Measurements from ENCODE around the gene CRYGA. TPM values are rescaled to one million over a fixed set of nuclear protein-coding genes. Genes with fewer than 3 reads are reported as not detected.
"Not testable (repeated sequence)": the region's sequence is repeated elsewhere in the genome, so short reads cannot be mapped to it uniquely, and the experiment has no call there.

CRYGA gene
- total RNA-seq, 1 donor from 2014 or later = not detected

DNA sequence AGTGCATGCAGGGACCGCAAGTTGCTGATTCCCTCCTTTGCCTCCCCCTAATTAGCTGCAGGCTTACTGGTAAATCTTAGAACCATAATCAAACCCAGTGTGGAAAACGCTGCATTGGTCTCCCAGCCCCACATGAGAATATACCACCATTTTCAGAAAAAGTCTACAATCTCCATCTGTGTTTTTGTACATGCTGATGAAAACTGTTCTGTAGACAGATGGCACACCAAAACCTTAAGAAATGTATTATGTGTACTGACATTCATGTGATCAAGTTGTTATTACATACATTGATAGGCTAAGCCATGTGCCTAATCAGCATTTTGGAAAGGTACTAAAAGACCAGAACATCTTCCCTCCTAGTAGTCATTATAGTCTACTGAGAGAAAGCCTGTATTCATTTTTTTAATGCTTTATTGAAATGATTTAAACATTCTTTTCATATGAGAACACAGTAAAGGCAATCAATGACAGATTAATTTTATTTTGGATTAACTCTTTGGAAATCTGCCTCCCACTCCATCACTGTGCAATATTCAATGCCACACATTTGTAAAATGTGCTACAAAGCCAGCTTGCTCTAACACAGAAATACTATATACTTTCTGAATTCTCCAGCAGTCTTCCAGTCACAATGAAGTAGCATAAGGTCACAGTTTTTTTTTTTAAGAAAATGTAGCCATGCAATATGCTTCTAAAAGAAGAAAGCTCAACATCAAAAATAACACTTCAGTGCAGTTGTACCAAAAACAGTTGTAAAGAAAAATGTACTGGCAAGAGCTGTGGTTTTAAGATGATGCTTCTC lies 1.8 kb upstream of the CRYGA start:
- DNase-seq (ENCODE audit: low spot score) = no peak

GRCh38 chr2:208156439-208156838 lies 7.0 kb downstream of the CRYGA start:
- no peak for DNase-seq (ENCODE audit: low spot score)

- DNase-seq (ENCODE audit: low spot score) = no peak
These were observed 10.2 kb downstream of the CRYGA start for GRCh38 chr2:208153156-208153555.

GRCh38 chr2:208150956-208151355 lies 12.4 kb downstream of the CRYGA start:
- DNase-seq (ENCODE audit: low spot score) = no peak

DNA sequence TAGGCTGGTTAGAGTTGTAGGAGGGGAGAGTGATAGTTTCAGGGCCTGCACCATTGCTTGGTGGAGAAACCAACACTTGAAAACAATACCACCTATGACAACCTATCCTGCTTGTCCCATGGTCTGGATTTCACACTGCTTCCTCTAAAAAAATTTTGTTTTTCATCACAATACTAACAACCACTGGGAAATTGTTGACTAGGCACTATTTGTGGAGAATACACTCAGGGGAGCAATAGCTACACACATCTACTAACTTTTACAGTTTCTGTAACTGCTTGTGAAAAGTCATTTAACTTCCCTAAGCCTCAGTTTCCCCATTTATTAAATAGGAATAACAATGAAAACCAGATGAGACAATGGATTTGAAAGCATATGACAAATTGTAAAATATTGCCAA lies 13.3 kb downstream of the CRYGA start:
- no peak for DNase-seq (ENCODE audit: low spot score)

DNA sequence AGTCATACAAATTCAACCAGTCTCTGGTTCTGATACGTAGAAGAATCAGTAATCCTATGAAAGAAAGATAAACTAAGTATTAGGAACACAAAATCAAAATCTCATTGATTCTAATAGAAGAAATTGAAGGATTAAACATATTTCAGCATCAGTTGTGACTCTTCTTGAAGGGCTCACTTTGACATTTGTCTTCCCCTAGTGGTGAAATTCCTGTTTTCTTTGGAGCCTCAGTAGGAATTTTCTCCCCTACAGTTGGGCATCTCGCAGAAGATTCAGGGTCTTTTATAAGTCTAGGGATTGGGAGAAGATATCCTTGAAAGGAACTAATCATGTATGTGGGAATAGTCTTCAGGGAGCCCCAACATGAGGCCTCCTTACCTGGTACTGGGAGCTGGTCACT lies 14.6 kb downstream of the CRYGA start:
- DNase-seq (ENCODE audit: low spot score) = no peak

DNA sequence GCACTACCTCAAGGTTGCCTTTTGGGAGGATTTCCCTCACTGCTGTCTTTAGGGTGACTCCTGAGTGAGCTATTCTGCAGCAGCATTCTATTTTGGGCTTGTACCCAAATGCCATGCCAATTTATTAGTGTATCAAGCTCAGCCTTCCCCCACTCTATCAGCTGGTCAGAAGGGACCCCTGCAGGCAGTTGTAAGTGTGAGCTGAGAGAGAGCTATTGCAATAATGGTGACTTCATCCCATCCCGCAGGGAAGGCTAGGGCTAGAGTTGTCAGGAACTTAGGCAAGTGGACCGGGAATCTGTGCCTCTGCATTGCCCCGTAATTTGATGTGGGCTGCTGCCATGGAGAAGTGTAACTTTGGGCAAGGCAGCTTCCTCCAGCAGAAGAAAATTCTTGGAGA lies 15.6 kb downstream of the CRYGA start:
- DNase-seq (ENCODE audit: low spot score) = no peak

GRCh38 chr2:208147008-208147407 lies 16.4 kb downstream of the CRYGA start:
- DNase-seq (ENCODE audit: low spot score) = no peak

DNA sequence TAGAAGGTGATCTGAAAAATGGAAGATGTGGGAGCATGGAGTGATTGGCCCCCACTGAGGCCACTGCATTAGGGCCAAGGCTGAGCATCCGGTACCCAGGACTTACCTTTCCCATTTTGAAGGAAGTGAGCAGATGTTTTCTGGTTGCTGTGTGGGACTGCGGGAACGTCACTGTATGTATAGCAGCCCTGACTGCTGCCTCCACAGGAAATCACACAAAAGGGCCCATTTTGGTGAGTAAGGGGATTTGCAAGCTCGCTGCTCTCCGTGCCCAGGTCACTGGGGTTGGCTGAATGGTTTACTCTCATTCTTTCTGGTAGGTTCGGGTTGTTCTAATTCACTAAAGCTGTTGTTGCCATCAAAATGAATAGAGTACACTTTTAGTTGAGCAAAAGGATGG lies 17.4 kb downstream of the CRYGA start, which contains the start of gene CRYGB:
TSS of gene CRYGB (minus strand) at position 153 of the 400 bp plus-strand sequence. CDS start at position 115, 38 bp downstream.
- DNase-seq (ENCODE audit: low spot score) = no peak

DNA sequence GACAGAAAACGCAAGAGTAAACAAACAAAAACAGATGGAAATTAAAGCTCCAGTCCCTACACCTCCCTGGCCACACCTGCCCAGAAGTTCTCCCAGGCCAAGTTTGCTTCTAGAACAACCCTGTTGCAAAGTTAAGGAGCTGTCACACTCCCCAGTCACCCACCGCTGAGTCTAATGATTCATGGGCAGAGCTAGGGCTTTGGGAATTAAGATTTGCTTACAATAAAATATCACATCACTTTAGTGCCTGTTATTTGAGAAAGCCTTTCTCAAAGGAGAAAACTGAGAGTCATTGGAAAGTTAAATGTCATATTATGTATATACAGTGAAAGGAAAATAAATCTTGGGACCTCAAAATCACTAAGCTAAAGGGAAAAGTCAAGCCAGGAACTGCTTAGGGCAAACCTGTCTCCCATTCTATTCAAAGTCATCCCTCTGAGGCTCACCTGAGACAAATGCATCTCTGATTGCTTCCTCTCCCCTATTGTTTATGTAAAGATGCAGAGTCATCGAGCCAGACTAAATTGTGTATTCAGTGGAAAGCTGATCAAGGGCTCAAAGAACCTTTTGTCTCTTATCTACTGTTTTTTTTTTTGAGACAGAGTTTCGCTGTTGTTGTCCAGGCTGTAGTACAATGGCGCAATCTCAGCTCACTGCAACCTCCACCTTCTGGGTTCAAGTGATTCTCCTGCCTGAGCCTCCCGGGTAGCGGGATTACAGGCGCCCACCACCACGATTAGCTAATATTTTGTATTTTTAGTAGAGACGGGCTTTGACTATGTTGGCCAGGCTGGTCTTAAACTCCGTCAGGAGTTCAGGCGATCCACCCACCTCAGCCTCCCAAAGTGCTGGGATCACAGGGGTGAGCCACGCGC lies 20.2 kb downstream of the CRYGA start:
- no peak for DNase-seq (ENCODE audit: low spot score)

- DNase-seq (ENCODE audit: low spot score) = no peak
These were observed 21.0 kb downstream of the CRYGA start for GRCh38 chr2:208142240-208142924.

DNA sequence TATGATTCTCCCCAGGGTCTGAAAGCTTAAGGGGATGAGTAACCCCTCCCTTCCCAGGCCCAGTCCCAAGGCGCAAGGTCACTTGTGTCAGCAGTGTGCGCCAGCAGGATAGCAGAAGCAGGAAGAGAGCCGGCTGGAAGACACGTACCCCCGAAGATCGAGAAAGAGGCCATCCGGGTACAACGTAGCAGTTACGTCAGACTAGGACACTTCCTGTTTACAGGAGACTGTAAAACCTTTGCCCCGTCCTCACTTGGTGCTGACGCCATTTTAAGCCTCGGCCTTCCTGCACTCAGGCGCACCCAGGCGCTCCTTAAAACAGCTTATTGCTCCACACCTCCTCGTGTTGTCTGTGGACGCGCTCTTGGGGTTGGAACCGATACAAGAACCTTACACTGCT lies 23.9 kb downstream of the CRYGA start:
- no peak for DNase-seq (ENCODE audit: low spot score)

DNA sequence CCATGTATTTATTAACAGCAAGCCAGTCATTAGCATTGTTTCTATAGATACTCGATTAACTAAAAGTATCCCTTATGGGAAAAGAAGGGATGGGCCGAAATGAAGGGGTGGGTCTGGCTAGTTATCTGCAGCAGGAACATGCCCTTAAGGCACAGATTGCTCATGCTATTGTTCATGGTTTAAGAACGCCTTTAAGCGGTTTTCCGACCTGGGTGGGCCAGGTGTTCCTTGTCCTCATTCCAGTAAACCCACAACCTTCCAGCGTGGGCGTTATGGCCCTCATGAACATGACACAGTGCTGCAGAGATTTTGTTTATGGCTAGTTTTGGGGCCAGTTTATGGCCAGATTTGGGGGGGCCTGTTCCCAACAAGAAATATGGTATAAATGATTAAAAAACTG lies 25.1 kb downstream of the CRYGA start:
- not testable (repeated sequence) for DNase-seq (ENCODE audit: low spot score)

- no peak for DNase-seq (ENCODE audit: low spot score)
These were observed 26.7 kb downstream of the CRYGA start for GRCh38 chr2:208136716-208137094.

- no peak for DNase-seq (ENCODE audit: low spot score)
These were observed 27.3 kb downstream of the CRYGA start for GRCh38 chr2:208135794-208136715.

DNA sequence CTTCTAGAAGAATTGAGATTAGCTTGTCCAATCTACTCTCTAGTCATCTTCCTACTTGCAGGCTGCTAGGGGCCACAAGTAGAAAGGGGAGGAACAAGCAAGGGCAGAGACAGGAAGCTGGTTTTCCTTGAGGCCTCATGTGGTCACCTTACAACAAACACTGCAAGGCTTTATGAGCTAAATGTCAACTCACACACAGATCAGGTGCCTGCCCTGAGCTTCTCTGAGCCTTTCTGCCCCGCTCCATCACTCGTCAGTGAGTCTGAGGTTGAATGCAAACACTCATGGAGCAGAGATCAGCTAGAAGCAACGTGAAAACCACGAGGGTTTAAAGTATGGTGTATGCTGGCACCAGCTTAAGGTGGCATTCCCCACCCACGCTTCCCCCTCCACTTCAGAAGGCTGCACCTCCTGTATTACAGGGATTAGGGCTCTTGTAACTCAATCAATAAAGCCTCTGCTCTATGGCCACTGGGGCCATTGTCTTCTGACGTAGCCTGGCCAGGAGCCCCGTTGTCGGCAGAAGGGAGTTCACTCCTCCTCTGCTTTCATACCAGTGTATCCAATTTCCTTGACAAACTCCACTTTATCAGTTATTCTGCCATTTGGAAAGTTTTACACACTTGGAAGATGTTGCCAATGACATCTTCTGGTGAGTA lies 28.3 kb downstream of the CRYGA start:
- no peak for DNase-seq (ENCODE audit: low spot score)

DNA sequence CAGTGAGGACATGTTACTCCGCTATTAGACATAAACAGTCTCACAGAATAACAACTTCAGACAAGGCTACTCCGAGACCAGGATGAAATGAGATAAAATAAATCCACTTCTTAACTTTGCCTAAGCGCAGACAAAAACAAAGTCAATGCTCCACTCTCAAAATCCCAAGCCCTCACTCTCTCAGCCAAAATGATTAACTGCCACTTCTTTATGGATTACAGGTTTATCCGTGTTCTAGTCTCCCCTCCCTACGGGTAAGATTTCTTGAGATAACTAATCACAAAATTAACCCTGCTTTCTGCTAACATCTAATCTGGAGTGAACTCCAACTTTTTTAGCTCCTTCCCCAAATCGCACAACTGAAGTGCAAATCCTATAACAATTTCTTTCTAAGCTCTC lies 32.7 kb downstream of the CRYGA start:
- DNase-seq (ENCODE audit: low spot score) = no peak

DNA sequence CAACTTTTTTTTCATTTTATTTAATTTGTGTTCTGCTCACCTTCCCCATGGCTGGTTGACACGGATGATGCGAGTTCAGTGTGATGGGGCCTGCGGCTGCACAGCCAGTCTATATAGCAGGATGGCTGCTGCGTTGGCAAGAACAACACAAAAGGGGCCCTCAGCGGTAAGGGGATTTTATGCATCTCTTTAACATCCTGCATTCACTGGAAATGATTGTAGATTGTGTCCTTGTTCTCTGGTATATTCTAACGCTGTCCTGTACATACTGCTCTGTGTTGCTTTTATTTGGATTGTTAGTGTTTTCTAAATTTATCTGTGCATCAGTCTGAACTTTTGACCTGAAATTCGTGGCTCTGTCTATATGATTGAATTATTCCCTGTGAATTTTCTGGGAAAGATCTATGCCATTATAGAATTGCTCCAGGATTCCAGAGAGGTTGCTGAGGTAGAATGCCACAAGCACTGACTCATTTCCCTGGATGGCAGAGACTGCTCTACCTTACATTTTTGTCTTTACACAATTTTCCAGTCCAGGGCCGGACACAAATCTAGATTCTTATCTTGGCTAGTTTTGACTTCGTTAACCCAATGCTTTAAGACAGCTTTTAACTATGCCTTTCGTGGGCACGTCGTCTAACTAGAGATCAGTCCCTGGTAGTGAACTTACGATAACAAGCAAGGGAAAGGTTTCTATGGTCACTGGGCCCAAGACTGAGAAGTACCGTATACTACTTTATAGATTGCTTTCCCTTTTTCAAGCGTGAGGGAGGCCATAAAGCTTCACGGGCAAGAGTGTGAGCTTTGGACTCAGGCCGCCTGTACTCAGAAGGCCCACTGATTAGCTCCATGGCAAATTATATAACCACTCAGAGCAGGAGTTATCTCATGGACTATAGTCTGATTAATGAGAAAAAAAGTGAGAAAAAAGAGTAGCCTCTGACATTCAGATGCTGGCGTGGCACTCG lies 33.4 kb downstream of the CRYGA start, which contains the start of gene CRYGC:
TSS of gene CRYGC (minus strand) at position 85 of the 968 bp plus-strand sequence. CDS start at position 49, 36 bp downstream.
- DNase-seq (ENCODE audit: low spot score) = no peak

DNA sequence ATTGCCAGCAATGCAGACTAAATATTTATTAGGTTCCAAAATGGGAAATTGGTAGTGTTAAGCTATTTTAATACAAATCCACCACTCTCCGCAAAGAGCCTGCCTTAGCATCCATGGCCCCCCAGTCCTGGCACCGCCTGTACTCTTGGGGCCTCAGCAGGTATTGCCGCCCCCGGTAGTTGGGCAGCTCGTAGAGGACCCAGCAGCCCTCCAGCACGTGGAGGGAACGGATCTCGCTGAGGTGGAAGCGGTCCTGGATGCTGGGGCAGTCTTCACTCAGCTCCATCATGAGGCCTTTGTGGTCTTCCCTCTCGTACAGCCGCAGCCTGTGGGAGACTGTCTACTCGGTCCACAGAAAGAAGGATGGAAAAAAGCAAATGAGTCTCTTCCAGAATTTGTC lies 35.3 kb downstream of the CRYGA start:
- no peak for DNase-seq (ENCODE audit: low spot score)

Measured in mesenteric fat pad (tissue), 1 donor.